ENCODE results near the gene MANBA.
A peak's percentile ranks its signal among the peaks of the same experiment; 100 is the strongest.

Gene MANBA

GRCh38 chr4:102586002-102586643 lies 174.6 kb downstream of the MANBA start:
- DNase-seq = peak; percentile 45

GRCh38 chr4:102585329-102585728 lies 175.4 kb downstream of the MANBA start:
- DNase-seq = peak; percentile 61

- DNase-seq = no peak
Measured at GRCh38 chr4:102584091-102584490, 176.7 kb downstream of the MANBA start.

Measured in activated CD4-positive, alpha-beta T cell treated with anti-CD3 and anti-CD28 coated beads, Interleukin-2, Interleukin-6, amounts not matched to agents 100 ng/mL and 50 ng/mL, durations not matched to agents 16 hours and 8 hours (primary cell).